ENCODE measurements around the gene CAPZB. TPM values are rescaled to one million over a fixed set of nuclear protein-coding genes. Genes with fewer than 3 reads are reported as not detected.

CAPZB gene
- total and polyA plus RNA-seq, 2 of the 4 experiments (the other 2 are of a cell fraction): 216 to 304 TPM

GRCh38 chr1:19343617-19344350 is 141.6 kb downstream of the CAPZB start:
- H3K4me1 ChIP-seq (ENCODE audit: control insufficient read depth, insufficient read depth, low read length): no peaks in the 10 kb centered on the region; the same call in 1 of the 2 replicates
- in situ Hi-C loops (cut with MboI; ENCODE audit: low sequenced_read_pairs) (loop anchor here (5.0 kb wide), 1 partner anchor 304 kb away; no protein-coding TSS in a partner anchor), intact Hi-C loops (cut with micrococcal nuclease) (loop anchor here (1.0 kb wide), 1 partner anchor 308 kb away; no protein-coding TSS in a partner anchor), dilution Hi-C loops (cut with HindIII; ENCODE audit: low sequenced_read_pairs, unreplicated experiment) (no loop called here)
- no peak overlapping the region for H2AK5ac ChIP-seq (ENCODE audit: low read depth, low read length)
- ATAC-seq (ENCODE audit: low read depth) (no peak), DNase-seq (no peak)
- no peak overlapping the region for H2BK20ac ChIP-seq (ENCODE audit: low read depth, low read length)
- WGBS, 2 experiments (ENCODE audit: extremely low coverage in 2 of 2, insufficient read length in 1 of 2): 84% methylated on average over 7 of the region's 20 CpGs; no CpG with 5 or more reads in 1 of the 2 experiments
- H2AK9ac ChIP-seq (replicated peaks; ENCODE audit: low read depth, low read length, poor library complexity): no peak overlapping the region
- CTCF ChIA-PET: interaction anchor here (1.3 to 1.4 kb wide), 2 partner anchors 42 to 307 kb away, joined by 5 to 6 read pairs; no protein-coding TSS in a partner anchor
- H3K4ac ChIP-seq (ENCODE audit: low read depth, low read length): no peak overlapping the region
- no peaks in the 10 kb centered on the region for H3K27me3 ChIP-seq (ENCODE audit: control insufficient read depth, insufficient read depth, low read length)
- no peak overlapping the region for H2BK5ac ChIP-seq (ENCODE audit: low read depth, low read length, poor library complexity, severe bottlenecking)
- no peak overlapping the region for H4K5ac ChIP-seq (ENCODE audit: low read depth, low read length)
- H3K79me1 ChIP-seq (ENCODE audit: low read depth in 1 of 2, low read length in 2 of 2): peaks cover 14 to 46% of the 10 kb centered on the region in 2 experiments
- peaks cover 6% of the 10 kb centered on the region; the same call in 1 of the 2 replicates for H3K9me1 ChIP-seq (ENCODE audit: insufficient read depth, low read length)
- POLR2A ChIA-PET (ENCODE audit: unreplicated experiment): no interaction called here
- BruUV-seq (replicated peaks): no TSS peak
- TF ChIP-seq CHD1 (IDR thresholded peaks at IDR 0.05; ENCODE audit: low read depth, low read length): no peak
- TF ChIP-seq RAD21 (IDR thresholded peaks at IDR 0.05; ENCODE audit: low read length): no peak
- no peak for TF ChIP-seq POLR2A (IDR thresholded peaks at IDR 0.05; ENCODE audit: low read depth, low read length)
- TF ChIP-seq SMC3 (IDR thresholded peaks at IDR 0.05; ENCODE audit: low read depth, low read length): no peak
- H3K18ac ChIP-seq (ENCODE audit: low read depth, low read length): no peak overlapping the region
- no peak overlapping the region for H3K27ac ChIP-seq (ENCODE audit: insufficient read depth, low read length)
- no peak overlapping the region for H3K4me3 ChIP-seq (ENCODE audit: insufficient read depth, low read depth, low read length)
- H3K36me3 ChIP-seq (ENCODE audit: control insufficient read depth, insufficient read depth, low read length): peaks cover 75% of the 10 kb centered on the region
- H4K20me1 ChIP-seq (ENCODE audit: insufficient read depth, low read length): peaks cover 43% of the 10 kb centered on the region
- H3K4me2 ChIP-seq (ENCODE audit: low read depth, low read length): no peak overlapping the region
- no peak overlapping the region for H4K91ac ChIP-seq (ENCODE audit: insufficient read depth, low read depth, low read length)
- no peak overlapping the region for H3K9ac ChIP-seq (ENCODE audit: low read depth, low read length)
- H3K9me3 ChIP-seq (ENCODE audit: control insufficient read depth, insufficient read depth, low read length): no peaks in the 10 kb centered on the region
- H2AFZ ChIP-seq (replicated peaks; ENCODE audit: low read length, poor library complexity): no peak overlapping the region
- H4K8ac ChIP-seq (ENCODE audit: low read depth in 2 of 2, low read length in 2 of 2): no peak overlapping the region
- H3K14ac ChIP-seq (replicated peaks; ENCODE audit: low read depth, low read length): no peak overlapping the region
- no peak overlapping the region for H2BK15ac ChIP-seq (ENCODE audit: low read depth, low read length)
- H3K56ac ChIP-seq (ENCODE audit: extremely low read depth, insufficient read depth, low read length): no peak overlapping the region
- no peak overlapping the region for H3K23ac ChIP-seq (ENCODE audit: low read depth, low read length)
- H2BK120ac ChIP-seq (ENCODE audit: low read depth, low read length): no peak overlapping the region
